Breast epithelium (tissue), 4 donors: Measurements from ENCODE around the gene ACAT2. TPM values are rescaled to one million over a fixed set of nuclear protein-coding genes. Genes with fewer than 3 reads are reported as not detected.
A peak's percentile ranks its signal among the peaks of the same experiment; 100 is the strongest.

Experiments
- DNase-seq, 2 donors: peaks; one replicate each; pipeline ENCODE4 v3.0.0-alpha.2; 2019; ENCODE audit warnings: low spot score in 2 of 2
- H3K27ac ChIP-seq, 2 donors: fragments of 200-600 bp; sonication (generic) in 1 of 2; one replicate each; pipeline ENCODE4 v1.5.1; 2016 to 2019; ENCODE audit warnings: mild to moderate bottlenecking in 1 of 2
- H3K27me3 ChIP-seq, 2 donors: fragments of 200-600 bp; sonication (generic) in 1 of 2; one replicate each; pipeline versions ENCODE4 v1.5.1 to v1.6.0; 2017 to 2019; ENCODE audit warnings: control low read depth in 1 of 2, mild to moderate bottlenecking in 1 of 2
- H3K36me3 ChIP-seq: fragments of 200-600 bp; one replicate; pipeline ENCODE4 v1.5.1; 2019
- H3K4me1 ChIP-seq, 2 donors: fragments of 200-600 bp; sonication (generic); one replicate each; pipeline ENCODE4 v1.5.1; 2016 to 2019; ENCODE audit warnings: control low read depth in 1 of 2
- H3K4me3 ChIP-seq, 3 donors: fragments of 200-600 bp; sonication (generic); 1 replicate in 2 of 3; 2 replicates in 1 of 3; pipeline ENCODE4 v1.5.1; 2016 to 2019; ENCODE audit warnings: mild to moderate bottlenecking in 3 of 3, moderate library complexity in 2 of 3
- H3K9me3 ChIP-seq, 2 donors: fragments of 200-600 bp; sonication (generic) in 1 of 2; one replicate each; pipeline ENCODE4 v1.5.1; 2016 to 2019; ENCODE audit warnings: control low read depth in 1 of 2
- CTCF ChIP-seq, 3 donors: fragments of 450-650 bp; IDR thresholded peaks; one replicate each; pipeline ENCODE4 v1.5.1; 2016 to 2017; ENCODE audit warnings: antibody characterized with exemption in 3 of 3, mild to moderate bottlenecking in 3 of 3, moderate library complexity in 3 of 3
- POLR2A ChIP-seq: fragments of 450-650 bp; IDR thresholded peaks from one replicate; pipeline ENCODE4 v1.6.1; 2016; ENCODE audit warnings: antibody characterized with exemption, mild to moderate bottlenecking, moderate library complexity
- POLR2AphosphoS5 ChIP-seq, 3 donors: sonication (generic); formaldehyde crosslinking; IDR thresholded peaks; one replicate each; pipeline ENCODE4 v1.6.1; 2017; ENCODE audit warnings: antibody characterized with exemption in 3 of 3
- intact Hi-C: fragments of 100-400 bp; cut with DNase I; formaldehyde crosslinking; loops from one replicate; pipeline ENCODE4 v1.15.1; 2023; ENCODE audit warnings: low total_unique reads
- total RNA-seq, 3 donors: library from RNA; depleted of rRNA; stranded (reverse); fragments of >200 nt; gene quantifications; one replicate each; pipeline ENCODE4 v1.1.0, GENCODE V29; 2016

Gene ACAT2
- total RNA-seq, 3 donors from 2014 or later, result 9.4 to 10.5 (median 10.1) TPM

- Histone ChIP-seq H3K27me3 (no peaks in the 10 kb centered on the region), H3K36me3 (no peaks in the 10 kb centered on the region), H3K9me3 (no peaks in the 10 kb centered on the region), H3K4me3 (no peak overlapping the region), H3K27ac (no peak overlapping the region), H3K4me1 (no peaks in the 10 kb centered on the region)
- TF ChIP-seq CTCF (IDR thresholded peaks at IDR 0.05), result no peak
- TF ChIP-seq POLR2AphosphoS5 (IDR thresholded peaks at IDR 0.05), result no peak
- TF ChIP-seq POLR2A, result no peak
- intact Hi-C loops, result no loop called here
- DNase-seq, result no peak
Observed at GRCh38 chr6:159772196-159772595, 10.4 kb downstream of the ACAT2 start.

- intact Hi-C loops, result no loop called here
- Histone ChIP-seq H3K27me3 (no peaks in the 10 kb centered on the region), H3K9me3 (no peaks in the 10 kb centered on the region), H3K4me3 (no peak overlapping the region), H3K36me3 (peaks cover 4% of the 10 kb centered on the region), H3K27ac (no peak overlapping the region), H3K4me1 (no peaks in the 10 kb centered on the region)
- no peak for DNase-seq
- TF ChIP-seq CTCF (IDR thresholded peaks at IDR 0.05) (no peak), POLR2A (no peak), POLR2AphosphoS5 (IDR thresholded peaks at IDR 0.05) (no peak)
Observed at GRCh38 chr6:159777240-159777904, 15.5 kb downstream of the ACAT2 start.

- H3K4me1 ChIP-seq, result no peaks in the 10 kb centered on the region
- H3K4me3 ChIP-seq, result no peak overlapping the region
- TF ChIP-seq POLR2A, result no peak
- TF ChIP-seq CTCF (IDR thresholded peaks at IDR 0.05), result no peak
- no peak for TF ChIP-seq POLR2AphosphoS5 (IDR thresholded peaks at IDR 0.05)
- no peak for DNase-seq
- H3K27me3 ChIP-seq, result no peaks in the 10 kb centered on the region
- H3K27ac ChIP-seq, result no peak overlapping the region
- H3K36me3 ChIP-seq, result peaks cover 4% of the 10 kb centered on the region
- no peaks in the 10 kb centered on the region for H3K9me3 ChIP-seq
- intact Hi-C loops, result no loop called here
Observed at GRCh38 chr6:159778131-159778530, 16.3 kb downstream of the ACAT2 start.

- H3K4me3 ChIP-seq, result no peak overlapping the region
- no peak for DNase-seq
- peaks cover 4% of the 10 kb centered on the region for H3K36me3 ChIP-seq
- no peak for TF ChIP-seq POLR2A
- TF ChIP-seq POLR2AphosphoS5 (IDR thresholded peaks at IDR 0.05), result no peak
- no peak for TF ChIP-seq CTCF (IDR thresholded peaks at IDR 0.05)
- H3K27ac ChIP-seq, result no peak overlapping the region
- H3K9me3 ChIP-seq, result no peaks in the 10 kb centered on the region
- no peaks in the 10 kb centered on the region for H3K4me1 ChIP-seq
- no peaks in the 10 kb centered on the region for H3K27me3 ChIP-seq
- intact Hi-C loops, result no loop called here
Observed at GRCh38 chr6:159778542-159779103, 16.8 kb downstream of the ACAT2 start.

GRCh38 chr6:159788276-159788675 is 26.4 kb downstream of the ACAT2 start:
- peak overlapping the region; percentile 21 to 94 for H3K27ac ChIP-seq
- H3K4me3 ChIP-seq, result peak overlapping the region; percentile 86 to 99 (median 92)
- intact Hi-C loops, result loop anchor here (2.0 to 5.0 kb wide), 2 partner anchors 61 to 96 kb away; partner anchors contain the start of genes SOD2 and WTAP
- H3K36me3 ChIP-seq, result no peaks in the 10 kb centered on the region
- TF ChIP-seq CTCF (IDR thresholded peaks at IDR 0.05) (no peak), POLR2AphosphoS5 (IDR thresholded peaks at IDR 0.05) (no peak), POLR2A (no peak)
- H3K4me1 ChIP-seq, result peaks cover 4 to 19% of the 10 kb centered on the region in 2 donors
- no peaks in the 10 kb centered on the region for H3K9me3 ChIP-seq
- no peaks in the 10 kb centered on the region for H3K27me3 ChIP-seq
- no peak for DNase-seq
